Duodenal mucosa (tissue), 2 donors: ENCODE measurements around the gene PRR36.

Experiments
- H3K27ac ChIP-seq: one replicate; pipeline ENCODE4 v1.7.0; 2013; ENCODE audit warnings: low read depth, low read length
- H3K27me3 ChIP-seq, 2 donors: one replicate each; pipeline ENCODE4 v1.7.0; 2013; ENCODE audit warnings: low read length in 2 of 2, control low read depth in 1 of 2; ENCODE audit not compliant: insufficient read depth in 2 of 2, control insufficient read depth in 1 of 2
- H3K36me3 ChIP-seq, 2 donors: one replicate each; pipeline ENCODE4 v1.7.0; 2013; ENCODE audit warnings: low read length in 2 of 2, control low read depth in 1 of 2; ENCODE audit not compliant: insufficient read depth in 2 of 2, control insufficient read depth in 1 of 2
- H3K4me1 ChIP-seq, 2 donors: one replicate each; pipeline ENCODE4 v1.7.0; 2013; ENCODE audit warnings: low read length in 2 of 2, control low read depth in 1 of 2; ENCODE audit not compliant: insufficient read depth in 2 of 2, control insufficient read depth in 1 of 2
- H3K4me3 ChIP-seq, 2 donors: one replicate each; pipeline ENCODE4 v1.7.0; 2013; ENCODE audit warnings: low read length in 2 of 2, low read depth in 1 of 2
- H3K9ac ChIP-seq, 2 donors: one replicate each; pipeline ENCODE4 v1.7.0; 2013; ENCODE audit warnings: low read length in 2 of 2, low read depth in 1 of 2
- H3K9me3 ChIP-seq, 2 donors: one replicate each; pipeline ENCODE4 v1.7.0; 2013; ENCODE audit warnings: low read length in 2 of 2, control low read depth in 1 of 2; ENCODE audit not compliant: control insufficient read depth in 1 of 2

Gene PRR36

GRCh38 chr19:7832781-7833180 lies 41.4 kb downstream of the PRR36 start:
- H3K9ac ChIP-seq: peak overlapping the region in 1 of 2 donors; percentile 29
- peaks cover 21 to 31% of the 10 kb centered on the region in 2 donors for H3K4me1 ChIP-seq
- H3K4me3 ChIP-seq: no peak overlapping the region
- no peaks in the 10 kb centered on the region for H3K36me3 ChIP-seq
- H3K9me3 ChIP-seq: no peaks in the 10 kb centered on the region
- H3K27ac ChIP-seq: no peak overlapping the region
- no peaks in the 10 kb centered on the region for H3K27me3 ChIP-seq

DNA sequence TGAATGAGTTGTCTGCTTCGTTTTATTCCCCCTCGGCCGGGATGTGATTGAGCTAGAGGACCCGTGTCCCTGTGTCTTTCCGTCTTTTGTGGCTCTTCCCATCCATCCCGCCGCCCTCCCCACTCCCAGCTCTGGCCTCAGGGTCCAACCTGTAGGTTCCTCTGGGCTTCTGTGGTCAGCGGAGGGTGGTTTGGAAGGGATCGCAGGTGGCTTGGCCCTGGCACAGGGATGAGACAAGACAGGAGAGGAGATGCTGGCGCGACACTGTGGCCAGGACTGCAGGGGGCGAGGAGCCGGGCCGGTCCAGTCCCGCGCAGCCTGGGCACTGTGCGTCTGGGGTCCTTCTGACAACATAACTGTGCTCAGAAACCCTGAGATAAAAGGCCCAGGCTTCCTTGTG lies 42.2 kb downstream of the PRR36 start:
- Histone ChIP-seq H3K4me3 (no peak overlapping the region), H3K36me3 (no peaks in the 10 kb centered on the region), H3K27ac (no peak overlapping the region), H3K9me3 (no peaks in the 10 kb centered on the region), H3K27me3 (no peaks in the 10 kb centered on the region), H3K4me1 (peaks cover 21 to 31% of the 10 kb centered on the region in 2 donors), H3K9ac (no peak overlapping the region)

GRCh38 chr19:7831452-7831851 lies 42.7 kb downstream of the PRR36 start:
- H3K36me3 ChIP-seq: no peaks in the 10 kb centered on the region
- no peaks in the 10 kb centered on the region for H3K27me3 ChIP-seq
- H3K4me1 ChIP-seq: peaks cover 21 to 31% of the 10 kb centered on the region in 2 donors
- H3K27ac ChIP-seq: no peak overlapping the region
- no peak overlapping the region for H3K9ac ChIP-seq
- H3K4me3 ChIP-seq: no peak overlapping the region
- H3K9me3 ChIP-seq: no peaks in the 10 kb centered on the region

DNA sequence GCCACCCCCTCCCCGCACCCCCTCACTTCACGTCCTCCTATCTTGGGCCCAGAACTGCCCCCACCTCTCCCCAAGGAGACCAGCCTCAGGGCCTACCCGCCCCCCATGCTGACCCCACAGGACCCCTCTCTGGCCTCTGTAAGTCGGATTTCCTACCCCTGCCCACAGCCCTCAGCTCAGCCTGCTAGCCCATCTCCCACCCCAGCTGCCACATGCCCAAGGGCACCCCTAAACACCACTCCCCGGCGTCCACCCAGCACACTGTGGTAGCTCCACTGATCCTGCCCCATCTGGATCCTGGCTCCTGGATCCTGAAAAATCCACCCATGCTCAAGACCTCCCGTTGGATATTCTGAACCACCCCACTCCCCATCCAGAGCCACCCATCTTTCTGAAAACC lies 43.4 kb downstream of the PRR36 start:
- H3K4me3 ChIP-seq: peak overlapping the region; percentile 60 to 66
- H3K9ac ChIP-seq: peak overlapping the region in 1 of 2 donors; percentile 18
- H3K27ac ChIP-seq: no peak overlapping the region
- H3K9me3 ChIP-seq: no peaks in the 10 kb centered on the region
- no peaks in the 10 kb centered on the region for H3K27me3 ChIP-seq
- H3K36me3 ChIP-seq: no peaks in the 10 kb centered on the region
- peaks cover 21 to 31% of the 10 kb centered on the region in 2 donors for H3K4me1 ChIP-seq

DNA sequence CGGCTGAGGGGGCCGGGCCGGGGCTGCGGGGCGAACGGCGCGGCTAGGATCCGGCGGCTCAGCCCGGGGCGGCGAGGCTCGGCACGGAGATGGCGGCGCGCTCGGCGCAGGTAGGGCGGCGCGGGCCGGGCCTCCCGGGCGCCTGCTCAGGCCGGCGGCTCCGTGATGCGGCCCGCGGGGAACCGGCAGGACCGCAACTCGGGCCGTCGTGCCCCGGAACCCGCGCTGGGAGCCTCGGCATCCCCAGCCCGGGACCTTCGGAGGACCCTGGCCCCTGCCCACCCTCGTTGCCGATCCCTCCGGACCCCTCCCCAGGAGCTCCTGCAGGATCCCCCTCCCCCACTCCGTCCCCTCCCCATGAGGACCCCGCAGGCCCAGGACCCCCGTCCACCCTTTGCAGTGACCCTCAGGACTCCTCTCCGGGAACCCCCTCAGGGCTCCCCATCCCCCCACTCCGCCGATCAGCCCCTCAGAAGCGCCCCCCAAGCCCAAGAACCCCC lies 43.9 kb downstream of the PRR36 start:
- Histone ChIP-seq H3K9ac (peak overlapping the region in 1 of 2 donors; percentile 18), H3K27ac (no peak overlapping the region), H3K9me3 (no peaks in the 10 kb centered on the region), H3K4me3 (peak overlapping the region; percentile 60 to 66), H3K4me1 (peaks cover 21 to 31% of the 10 kb centered on the region in 2 donors), H3K36me3 (no peaks in the 10 kb centered on the region), H3K27me3 (no peaks in the 10 kb centered on the region)

GRCh38 chr19:7829561-7830271 lies 44.5 kb downstream of the PRR36 start, which contains the start of gene EVI5L:
Gene EVI5L, plus strand, starts transcription at chr19:7830218. Its CDS starts 16,325 bp downstream, at chr19:7846543.
- Histone ChIP-seq H3K27me3 (no peaks in the 10 kb centered on the region), H3K4me3 (peak within 1 kb of the TSS; percentile 60 to 66), H3K27ac (no peak within 1 kb of the TSS), H3K9ac (peak within 1 kb of the TSS in 1 of 2 donors; percentile 18), H3K36me3 (no peaks in the 10 kb centered on the region), H3K9me3 (no peaks in the 10 kb centered on the region), H3K4me1 (peaks cover 21 to 31% of the 10 kb centered on the region in 2 donors)

- Histone ChIP-seq H3K9ac (no peak overlapping the region), H3K27ac (no peak overlapping the region), H3K4me3 (peak overlapping the region; percentile 55 to 61)
Measured at GRCh38 chr19:7829166-7829520, 45.0 kb downstream of the PRR36 start.

GRCh38 chr19:7823686-7824301 lies 50.4 kb downstream of the PRR36 start:
- Histone ChIP-seq H3K4me3 (no peak overlapping the region), H3K9ac (no peak overlapping the region), H3K27me3 (peaks cover 0 to 6% of the 10 kb centered on the region in 2 donors), H3K4me1 (peaks cover 0 to under 1% of the 10 kb centered on the region in 2 donors), H3K27ac (no peak overlapping the region), H3K36me3 (no peaks in the 10 kb centered on the region), H3K9me3 (peaks cover 0 to under 1% of the 10 kb centered on the region in 2 donors)

More at GRCh38 chr19:7829166-7829520, 45.0 kb downstream of the PRR36 start:
- Histone ChIP-seq H3K36me3 (no peaks in the 10 kb centered on the region), H3K9me3 (no peaks in the 10 kb centered on the region), H3K27me3 (no peaks in the 10 kb centered on the region), H3K4me1 (peaks cover 21 to 31% of the 10 kb centered on the region in 2 donors)

GRCh38 chr19:7822910-7823515 lies 51.2 kb downstream of the PRR36 start:
- H3K36me3 ChIP-seq: no peaks in the 10 kb centered on the region
- H3K27ac ChIP-seq: no peak overlapping the region
- H3K9ac ChIP-seq: no peak overlapping the region
- no peaks in the 10 kb centered on the region for H3K4me1 ChIP-seq
- H3K4me3 ChIP-seq: no peak overlapping the region
- H3K27me3 ChIP-seq: peaks cover 0 to 6% of the 10 kb centered on the region in 2 donors
- H3K9me3 ChIP-seq: peaks cover 0 to 3% of the 10 kb centered on the region in 2 donors

- H3K4me1 ChIP-seq: no peaks in the 10 kb centered on the region
- no peak overlapping the region for H3K27ac ChIP-seq
- peaks cover 0 to 6% of the 10 kb centered on the region in 2 donors for H3K27me3 ChIP-seq
- no peak overlapping the region for H3K4me3 ChIP-seq
- H3K36me3 ChIP-seq: no peaks in the 10 kb centered on the region
- no peak overlapping the region for H3K9ac ChIP-seq
- H3K9me3 ChIP-seq: peaks cover 0 to 8% of the 10 kb centered on the region in 2 donors
Measured at GRCh38 chr19:7820588-7820987, 53.6 kb downstream of the PRR36 start.
